Sciatic nerve (tissue), 2 donors: ENCODE data around the gene KLHL29. TPM values are rescaled to one million over a fixed set of nuclear protein-coding genes. Genes with fewer than 3 reads are reported as not detected.
"Not testable (repeated sequence)": the region's sequence is repeated elsewhere in the genome, so short reads cannot be mapped to it uniquely, and the experiment has no call there.

Experiments used
- ATAC-seq: fragments of 200-7000 bp; cut with Tn5 transposase; one replicate; pipeline ENCODE4 v1.9.1; 2020; ENCODE audit warnings: mild to moderate bottlenecking, moderate library complexity
- DNase-seq: peaks from one replicate; pipeline ENCODE4 v3.0.0-alpha.2; 2020; ENCODE audit warnings: low spot score
- intact Hi-C: fragments of 100-400 bp; cut with DNase I; formaldehyde crosslinking; loops from one replicate; pipeline ENCODE4 v1.14.2; 2022
- total RNA-seq: library from RNA; stranded (reverse); fragmentation: NEBNext Ultra II Directional; extraction: Animal tissue kit (Norgen Biotek cat#: 25700); gene quantifications from one replicate; pipeline ENCODE4 v1.2.1, GENCODE V29; 2021
- donor health status: DM: no; HTN: no; CAD: no.
- donor health status: DM: no; HTN: no; CAD: no.

The KLHL29 gene
- total RNA-seq, 1 donor from 2014 or later, result 31.7 TPM

DNA sequence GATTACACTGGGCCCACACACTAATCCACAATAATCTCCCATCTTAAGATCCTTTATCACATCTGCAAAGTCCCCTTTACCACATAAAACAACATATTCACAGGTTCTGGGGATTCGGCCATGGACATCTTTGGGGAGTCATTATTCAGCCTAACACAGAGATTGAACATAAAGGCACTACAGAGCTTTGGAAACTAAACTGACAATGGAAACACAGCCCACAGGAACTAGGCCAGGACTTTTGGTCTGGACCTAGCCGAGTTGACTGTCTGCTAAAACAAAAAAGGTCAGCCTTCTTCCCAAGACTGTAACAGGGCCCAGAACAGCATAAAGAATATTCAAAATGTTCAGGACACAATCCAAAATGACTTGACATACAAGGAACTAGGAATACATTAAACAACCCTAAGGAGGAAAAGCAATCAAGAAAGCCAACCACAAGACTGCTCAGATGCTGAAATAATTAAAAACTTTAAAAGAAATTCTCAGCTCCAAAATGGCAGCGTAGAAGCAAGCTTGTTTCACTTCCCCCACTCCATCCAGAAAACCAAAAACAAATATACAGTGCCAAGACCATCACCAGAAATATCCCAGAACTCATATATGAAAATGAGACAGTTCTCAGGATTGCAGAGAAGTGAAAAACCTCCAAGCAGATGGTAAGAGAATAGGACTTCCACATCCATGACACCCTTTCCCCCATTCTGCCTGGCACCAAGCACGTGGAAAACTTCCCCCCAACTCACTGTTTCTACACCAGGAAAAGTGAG is 334.1 kb downstream of the KLHL29 start:
- no peak for DNase-seq
- no peak for ATAC-seq
- intact Hi-C loops, result no loop called here

DNA sequence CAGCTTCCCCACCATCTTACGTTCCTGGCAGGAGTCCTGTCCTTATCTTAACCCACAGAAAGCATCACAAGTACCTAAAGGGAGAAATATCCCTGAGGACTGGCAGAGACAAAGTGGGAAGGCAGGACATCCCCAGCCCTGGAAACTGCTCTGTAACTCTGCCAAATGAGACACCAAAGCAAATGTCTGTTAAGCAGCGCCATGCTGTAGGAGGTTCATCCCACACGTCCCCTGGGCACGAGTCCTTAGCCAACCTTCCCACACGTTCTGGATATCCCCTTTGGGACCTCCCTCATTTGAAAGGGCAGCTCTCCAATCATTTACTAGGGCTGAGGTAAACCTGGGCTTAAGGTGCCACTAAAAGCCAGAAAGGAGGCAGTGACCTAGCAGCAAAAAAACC is 334.7 kb downstream of the KLHL29 start:
- ATAC-seq (no peak), DNase-seq (no peak)
- intact Hi-C loops, result no loop called here

- ATAC-seq, result no peak
- intact Hi-C loops, result no loop called here
- no peak for DNase-seq
Measured at GRCh38 chr2:23720705-23721453, 335.9 kb downstream of the KLHL29 start.

DNA sequence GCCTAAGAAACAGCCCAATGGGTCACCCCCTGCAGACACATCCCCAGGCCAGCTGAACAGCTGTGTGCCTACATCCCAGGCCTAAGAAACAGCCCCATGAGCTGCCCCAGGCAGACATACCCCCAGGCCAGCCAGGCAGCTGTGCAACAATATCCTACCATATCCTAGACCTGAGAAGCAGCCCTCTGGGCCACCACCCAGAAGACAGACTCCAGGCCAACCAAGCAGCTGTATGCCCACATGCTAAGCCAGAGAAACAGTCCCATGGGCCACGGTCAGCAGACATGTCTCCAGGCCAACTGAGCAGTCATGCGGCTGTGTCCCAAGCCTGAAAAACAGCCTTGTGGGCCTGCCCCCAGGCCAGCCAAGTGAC is 336.5 kb downstream of the KLHL29 start:
- intact Hi-C loops, result no loop called here
- DNase-seq, result no peak
- no peak for ATAC-seq

GRCh38 chr2:23722255-23722654 is 337.3 kb downstream of the KLHL29 start:
- DNase-seq, result no peak
- no peak for ATAC-seq
- intact Hi-C loops, result no loop called here

GRCh38 chr2:23723029-23723428 is 338.1 kb downstream of the KLHL29 start:
- intact Hi-C loops, DNase-seq, ATAC-seq: not testable (repeated sequence)

- no peak for ATAC-seq
- intact Hi-C loops, result no loop called here
- DNase-seq, result no peak
Measured at GRCh38 chr2:23734416-23734815, 349.4 kb downstream of the KLHL29 start.

GRCh38 chr2:23736783-23737182 is 351.8 kb downstream of the KLHL29 start:
- not testable (repeated sequence) for DNase-seq, ATAC-seq

GRCh38 chr2:23745068-23745725 is 360.2 kb downstream of the KLHL29 start:
- ATAC-seq (peak; percentile 44), DNase-seq (no peak)
- intact Hi-C loops, result no loop called here

More at GRCh38 chr2:23736783-23737182, 351.8 kb downstream of the KLHL29 start:
- intact Hi-C loops, result not testable (repeated sequence)

GRCh38 chr2:23745726-23746105 is 360.7 kb downstream of the KLHL29 start:
- intact Hi-C loops, result no loop called here
- ATAC-seq (peak; percentile 98), DNase-seq (no peak)

DNA sequence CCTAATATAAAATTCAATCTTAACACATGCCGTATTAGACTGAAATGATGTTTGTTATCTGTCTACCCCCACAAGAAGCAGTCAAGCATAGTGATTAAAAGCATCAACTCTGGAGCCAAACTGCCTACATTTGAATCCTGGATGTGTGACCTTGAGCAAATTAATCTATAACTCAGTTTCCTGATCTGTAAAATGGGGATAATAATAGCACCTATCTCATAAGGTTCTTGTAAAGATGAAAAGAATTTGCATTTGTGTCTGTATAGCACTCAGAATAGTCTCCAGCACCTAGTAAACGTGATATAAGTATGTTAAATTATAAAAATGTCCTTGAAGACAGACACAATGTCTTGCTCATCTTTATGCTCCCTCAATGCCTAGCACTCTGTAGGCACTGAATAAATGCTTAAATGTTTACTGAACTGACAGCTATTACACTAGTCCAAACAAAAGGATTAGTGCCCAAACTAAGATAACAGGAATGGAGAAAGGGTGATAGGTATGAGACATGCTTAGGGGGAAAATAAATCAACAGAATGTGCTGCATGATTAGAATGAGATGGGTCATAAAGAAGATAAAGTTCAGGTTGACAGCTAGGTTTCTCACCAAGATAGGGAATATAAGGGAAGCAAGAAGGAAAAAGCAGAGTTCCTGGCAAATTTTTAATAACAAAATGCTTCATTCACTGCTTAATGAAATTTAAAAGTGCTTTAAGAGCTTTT is 361.3 kb downstream of the KLHL29 start:
- DNase-seq (no peak), ATAC-seq (no peak)
- intact Hi-C loops, result no loop called here

DNA sequence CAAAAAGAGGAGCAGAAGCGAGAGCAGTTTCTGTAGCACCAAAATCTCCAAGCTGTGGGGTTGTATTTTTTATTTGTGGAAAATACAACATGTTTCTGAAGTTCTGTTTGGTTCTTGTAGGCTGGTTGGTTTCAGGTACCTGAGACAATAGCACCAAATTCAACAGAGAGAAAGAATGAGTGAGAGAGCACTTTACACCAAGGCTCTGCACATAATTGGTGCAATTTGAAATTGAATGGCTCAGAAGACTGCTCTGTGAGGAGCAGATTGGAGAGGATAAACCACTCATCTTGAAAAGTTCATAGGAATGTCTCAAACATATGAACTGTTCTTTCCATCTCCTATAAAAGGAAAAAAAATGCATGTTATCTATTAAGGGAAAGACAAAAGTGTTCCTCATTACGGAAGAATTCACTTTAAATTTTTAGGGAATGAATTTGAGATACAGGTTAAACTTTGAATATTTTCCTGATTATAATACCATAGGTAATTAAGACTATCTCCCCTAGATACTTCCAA is 366.8 kb downstream of the KLHL29 start:
- intact Hi-C loops, result no loop called here
- ATAC-seq (no peak), DNase-seq (no peak)

DNA sequence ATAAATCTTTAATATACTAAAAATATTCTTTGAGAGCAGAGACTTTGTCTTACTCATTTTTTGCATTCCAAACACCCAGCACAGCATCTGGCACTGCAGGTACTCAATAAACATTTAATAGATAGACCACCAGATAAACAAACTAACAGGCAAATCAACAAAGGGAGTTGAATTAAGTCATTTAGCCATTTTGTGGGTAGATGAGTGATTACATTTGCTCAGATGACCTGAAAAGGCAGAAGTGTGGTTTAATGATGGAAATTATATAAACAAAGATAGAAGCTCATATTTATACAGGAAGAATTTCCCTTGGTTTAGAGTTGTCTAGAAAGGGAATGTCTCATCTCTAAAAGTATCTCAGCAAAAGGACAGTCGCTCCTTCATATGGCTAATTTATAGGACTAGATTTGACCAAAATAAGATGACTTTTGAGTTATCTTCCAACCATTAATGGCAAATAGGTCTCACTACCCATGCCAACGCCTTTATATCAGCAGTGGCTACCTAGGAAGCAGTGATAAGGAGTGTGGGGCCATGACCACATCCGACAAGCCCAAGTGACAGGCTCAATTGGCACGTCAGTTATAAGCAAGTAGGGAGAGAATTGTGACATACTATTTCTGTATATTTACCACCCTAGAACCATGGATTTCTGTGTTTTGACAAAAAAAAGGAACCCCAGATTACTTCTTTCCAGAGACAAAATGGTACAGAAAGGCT is 368.5 kb downstream of the KLHL29 start:
- DNase-seq (no peak), ATAC-seq (no peak)
- intact Hi-C loops, result no loop called here

- DNase-seq (no peak), ATAC-seq (no peak)
- intact Hi-C loops, result no loop called here
Measured at GRCh38 chr2:23754970-23755369, 370.0 kb downstream of the KLHL29 start.

- DNase-seq, result no peak
- intact Hi-C loops, result no loop called here
- no peak for ATAC-seq
Measured at GRCh38 chr2:23756593-23757292, 371.8 kb downstream of the KLHL29 start.

GRCh38 chr2:23757686-23758433 is 372.9 kb downstream of the KLHL29 start:
- intact Hi-C loops, result no loop called here
- no peak for DNase-seq
- no peak for ATAC-seq
